Left lobe of liver (tissue), 2 donors: ENCODE measurements around the gene ISOC1. TPM values are rescaled to one million over a fixed set of nuclear protein-coding genes. Genes with fewer than 3 reads are reported as not detected.
A peak's percentile ranks its signal among the peaks of the same experiment; 100 is the strongest.

Experiments
- ATAC-seq: fragments of 200-7000 bp; cut with Tn5 transposase; one replicate; pipeline ENCODE4 v1.9.1; 2020; ENCODE audit warnings: mild to moderate bottlenecking, moderate library complexity
- DNase-seq: peaks from one replicate; pipeline ENCODE4 v3.0.0-alpha.2; 2020; ENCODE audit warnings: low spot score
- total RNA-seq: library from RNA; stranded (reverse); gene quantifications from one replicate; pipeline ENCODE4 v1.2.1, GENCODE V29; 2021
- donor health status: DM: no; HTN: no; CAD: no; lungs with moderate emphysema.
- donor health status: DM: no; HTN: yes; CAD: no.

ISOC1 gene
- total RNA-seq, 1 donor from 2014 or later = 37.4 TPM

- ATAC-seq (peak; percentile 82), DNase-seq (peak; percentile 96)
Measured at GRCh38 chr5:129094924-129095899, 663 bp downstream of the ISOC1 start.

GRCh38 chr5:129096382-129096991 lies 1.9 kb downstream of the ISOC1 start:
- DNase-seq (no peak), ATAC-seq (no peak)

GRCh38 chr5:129097498-129098296 lies 3.1 kb downstream of the ISOC1 start:
- ATAC-seq (peak; percentile 0), DNase-seq (peak; percentile 47)

- no peak for DNase-seq
- ATAC-seq = no peak
Measured at GRCh38 chr5:129098488-129099183, 4.1 kb downstream of the ISOC1 start.

- ATAC-seq (no peak), DNase-seq (no peak)
Measured at GRCh38 chr5:129099184-129099569, 4.6 kb downstream of the ISOC1 start.

- no peak for DNase-seq
- ATAC-seq = no peak
Measured at GRCh38 chr5:129101794-129102193, 7.2 kb downstream of the ISOC1 start.

- no peak for ATAC-seq
- no peak for DNase-seq
Measured at GRCh38 chr5:129103397-129103796, 8.8 kb downstream of the ISOC1 start.

- no peak for ATAC-seq
- DNase-seq = no peak
Measured at GRCh38 chr5:129104915-129105455, 10.4 kb downstream of the ISOC1 start.

- no peak for DNase-seq
- ATAC-seq = peak; percentile 53
Measured at GRCh38 chr5:129107637-129108036, 13.1 kb downstream of the ISOC1 start.

GRCh38 chr5:129110742-129111141 lies 16.2 kb downstream of the ISOC1 start:
- ATAC-seq (peak; percentile 43), DNase-seq (no peak)

- ATAC-seq = no peak
Measured at GRCh38 chr5:129111351-129111750, 16.8 kb downstream of the ISOC1 start.

GRCh38 chr5:129112295-129112694 lies 17.7 kb downstream of the ISOC1 start:
- ATAC-seq = no peak
- no peak for DNase-seq

More at GRCh38 chr5:129111351-129111750, 16.8 kb downstream of the ISOC1 start:
- no peak for DNase-seq

GRCh38 chr5:129113867-129114266 lies 19.3 kb downstream of the ISOC1 start:
- DNase-seq (no peak), ATAC-seq (no peak)

GRCh38 chr5:129114539-129115193 lies 20.1 kb downstream of the ISOC1 start:
- no peak for ATAC-seq
- DNase-seq = no peak

- ATAC-seq = peak; percentile 59
- no peak for DNase-seq
Measured at GRCh38 chr5:129115680-129116079, 21.1 kb downstream of the ISOC1 start.

GRCh38 chr5:129116797-129117196 lies 22.2 kb downstream of the ISOC1 start:
- no peak for ATAC-seq

GRCh38 chr5:129118405-129118804 lies 23.9 kb downstream of the ISOC1 start:
- ATAC-seq (no peak), DNase-seq (no peak)

More at GRCh38 chr5:129116797-129117196, 22.2 kb downstream of the ISOC1 start:
- no peak for DNase-seq

GRCh38 chr5:129118826-129119225 lies 24.3 kb downstream of the ISOC1 start:
- no peak for DNase-seq
- no peak for ATAC-seq

- DNase-seq (no peak), ATAC-seq (no peak)
Measured at GRCh38 chr5:129120158-129120581, 25.6 kb downstream of the ISOC1 start.

GRCh38 chr5:129122560-129122959 lies 28.0 kb downstream of the ISOC1 start:
- ATAC-seq (no peak), DNase-seq (no peak)
